Stomach (tissue), 9 donors: Measurements from ENCODE around the gene CLIP2. TPM values are rescaled to one million over a fixed set of nuclear protein-coding genes. Genes with fewer than 3 reads are reported as not detected.

Source experiments
- DNase-seq, 2 donors: peaks; one replicate each; pipeline versions ENCODE4 v3.0.0 to v3.0.0-alpha.2; 2013 to 2019
- H3K27ac ChIP-seq, 5 donors: fragments of 200-600 bp in 4 of 5; sonication (generic) in 4 of 5; one replicate each; pipeline ENCODE4 v1.5.1; 2013 to 2019; ENCODE audit warnings: mild to moderate bottlenecking in 1 of 5, moderate library complexity in 1 of 5
- H3K27me3 ChIP-seq, 3 donors: fragments of 200-600 bp; sonication (generic); one replicate each; pipeline ENCODE4 v1.5.1; 2017 to 2019; ENCODE audit warnings: mixed run types in 1 of 3
- H3K36me3 ChIP-seq, 4 donors: fragments of 200-600 bp; sonication (generic); 1 replicate in 3 of 4; 2 replicates in 1 of 4; pipeline ENCODE4 v1.5.1; 2016 to 2019
- H3K4me1 ChIP-seq, 4 donors: fragments of 200-600 bp; sonication (generic); one replicate each; pipeline ENCODE4 v1.5.1; 2016 to 2019
- H3K4me3 ChIP-seq, 4 donors: fragments of 200-600 bp; sonication (generic) in 3 of 4; one replicate each; pipeline ENCODE4 v1.5.1; 2016 to 2019; ENCODE audit warnings: mild to moderate bottlenecking in 1 of 4
- H3K9me3 ChIP-seq, 4 donors: fragments of 200-600 bp; sonication (generic); one replicate each; pipeline ENCODE4 v1.5.1; 2016 to 2019
- CTCF ChIP-seq, 7 experiments: fragments of 450-650 bp in 4 of 7; fragments of 200-600 bp in 3 of 7; sonication (generic) in 3 of 7; IDR thresholded peaks; one replicate each; pipeline ENCODE4 v1.5.1; 2016 to 2019; ENCODE audit warnings: antibody characterized with exemption in 7 of 7, control low read depth in 2 of 7, mild to moderate bottlenecking in 1 of 7
- EP300 ChIP-seq: sonication (generic); formaldehyde crosslinking; IDR thresholded peaks from one replicate; pipeline ENCODE4 v1.6.1; 2017; ENCODE audit warnings: antibody characterized with exemption
- POLR2A ChIP-seq, 4 donors: fragments of 450-650 bp; IDR thresholded peaks; one replicate each; pipeline ENCODE4 v1.6.1; 2016; ENCODE audit warnings: antibody characterized with exemption in 4 of 4, control low read depth in 2 of 4, mild to moderate bottlenecking in 1 of 4, moderate library complexity in 1 of 4
- POLR2AphosphoS5 ChIP-seq, 3 donors: sonication (generic); formaldehyde crosslinking; IDR thresholded peaks; one replicate each; pipeline ENCODE4 v1.6.1; 2016; ENCODE audit warnings: antibody characterized with exemption in 3 of 3
- WGBS, 5 donors: extraction: QIAGEN DNeasy Blood & Tissue Kit in 3 of 5; methylation state at CpG; one replicate each; pipeline versions ENCODE4 v1.1.5 to v1.1.7; 2013 to 2018; 5-methylcytosine and 5-hydroxymethylcytosine counted together
- intact Hi-C: fragments of 100-400 bp; cut with DNase I; formaldehyde crosslinking; loops from one replicate; pipeline ENCODE4 v1.15.1; 2023; ENCODE audit warnings: low total_unique reads
- polyA plus RNA-seq, 3 donors: library from polyadenylated mRNA; stranded (reverse); fragments of 200-250 nt; gene quantifications; one replicate each; pipeline ENCODE4 v1.2.3, GENCODE V29; 2013
- total RNA-seq, 5 donors: library from RNA; depleted of rRNA; stranded (reverse); fragments of >200 nt; gene quantifications; one replicate each; pipeline versions ENCODE4 v1.1.0 to v1.2.3, GENCODE V29; 2014 to 2016
- donor health status: healthy with polysubstance abuse.
- donor health status: Bipolar disorder and iron deficiency.
- donor health status: healthy.

The CLIP2 gene
- total and polyA plus RNA-seq, 8 donors, result 4.5 to 485 (median 23.9) TPM

GRCh38 chr7:74293577-74293908 is 4.3 kb downstream of the CLIP2 start:
- TF ChIP-seq CTCF (IDR thresholded peaks at IDR 0.05) (no peak), EP300 (no peak), POLR2A (IDR thresholded peaks at IDR 0.05) (no peak), POLR2AphosphoS5 (IDR thresholded peaks at IDR 0.05) (no peak)
- intact Hi-C loops, result no loop called here
- Histone ChIP-seq H3K27me3 (peaks cover 0 to 10% (median 0%) of the 10 kb centered on the region in 3 donors), H3K27ac (peak overlapping the region; percentile 70 to 91 (median 83)), H3K4me3 (peak overlapping the region; percentile 13 to 35 (median 20)), H3K9me3 (no peaks in the 10 kb centered on the region), H3K36me3 (peaks cover 0 to 7% (median 0%) of the 10 kb centered on the region in 4 donors), H3K4me1 (peaks cover 54 to 71% (median 63%) of the 10 kb centered on the region in 4 donors)
- DNase-seq, result no peak
- 57 to 68% (median 63%) methylated on average over 4 of the region's 4 CpGs for WGBS, 5 donors

GRCh38 chr7:74294191-74294998 is 5.2 kb downstream of the CLIP2 start:
- intact Hi-C loops, result no loop called here
- TF ChIP-seq POLR2AphosphoS5 (IDR thresholded peaks at IDR 0.05) (no peak), CTCF (IDR thresholded peaks at IDR 0.05) (no peak), EP300 (no peak), POLR2A (IDR thresholded peaks at IDR 0.05) (no peak)
- WGBS, 5 donors, result 44 to 55% (median 48%) methylated on average over 14 to 17 of the region's 17 CpGs
- H3K9me3 ChIP-seq, result no peaks in the 10 kb centered on the region
- peak overlapping the region; percentile 52 to 91 (median 83) for H3K27ac ChIP-seq
- H3K4me1 ChIP-seq, result peaks cover 49 to 71% (median 61%) of the 10 kb centered on the region in 4 donors
- no peak overlapping the region for H3K4me3 ChIP-seq
- peaks cover 0 to 10% (median 0%) of the 10 kb centered on the region in 3 donors for H3K27me3 ChIP-seq
- peak in 1 of 2 donors; percentile 60 for DNase-seq
- H3K36me3 ChIP-seq, result peaks cover 0 to 7% (median 0%) of the 10 kb centered on the region in 4 donors

GRCh38 chr7:74297516-74298233 is 8.5 kb downstream of the CLIP2 start:
- Histone ChIP-seq H3K9me3 (no peaks in the 10 kb centered on the region), H3K27me3 (no peaks in the 10 kb centered on the region), H3K4me1 (peaks cover 22 to 48% (median 36%) of the 10 kb centered on the region in 4 donors), H3K27ac (no peak overlapping the region), H3K4me3 (no peak overlapping the region), H3K36me3 (peaks cover 0 to 7% (median 0%) of the 10 kb centered on the region in 4 donors)
- intact Hi-C loops, result no loop called here
- 92 to 94% (median 92%) methylated on average over 15 of the region's 15 CpGs for WGBS, 5 donors
- TF ChIP-seq POLR2A (IDR thresholded peaks at IDR 0.05) (no peak), CTCF (IDR thresholded peaks at IDR 0.05) (no peak)
- DNase-seq, result no peak

- no peak overlapping the region for H3K27ac ChIP-seq
- peaks cover 11 to 38% (median 29%) of the 10 kb centered on the region in 4 donors for H3K4me1 ChIP-seq
- H3K9me3 ChIP-seq, result no peaks in the 10 kb centered on the region
- 92 to 99% (median 94%) methylated on average over 4 to 8 of the region's 8 CpGs for WGBS, 5 donors
- no peaks in the 10 kb centered on the region for H3K27me3 ChIP-seq
- no peak for TF ChIP-seq CTCF (IDR thresholded peaks at IDR 0.05)
- TF ChIP-seq EP300, result no peak
- TF ChIP-seq POLR2A (IDR thresholded peaks at IDR 0.05), result no peak
- TF ChIP-seq POLR2AphosphoS5 (IDR thresholded peaks at IDR 0.05), result no peak
- intact Hi-C loops, result no loop called here
- DNase-seq, result no peak
- H3K36me3 ChIP-seq, result peaks cover 0 to 7% (median 0%) of the 10 kb centered on the region in 4 donors
- no peak overlapping the region for H3K4me3 ChIP-seq
These were observed 10.2 kb downstream of the CLIP2 start for GRCh38 chr7:74299401-74299800.
